HepG2 (cell line): ENCODE data around the gene SOST. TPM values are rescaled to one million over a fixed set of nuclear protein-coding genes. Genes with fewer than 3 reads are reported as not detected.

Experiments
- CAMTA2 ChIP-seq: sonication (generic); formaldehyde crosslinking; IDR thresholded peaks from 2 replicates; pipeline ENCODE4 v1.4.0; 2020; ENCODE audit warnings: mild to moderate bottlenecking, missing genetic modification reagents, borderline replicate concordance
- FOXA3 ChIP-seq: IDR thresholded peaks from 2 replicates; pipeline ENCODE4 v1.6.1; 2016; ENCODE audit warnings: missing genetic modification reagents, missing compliant biosample characterization
- FOXP4 ChIP-seq: sonication (generic); formaldehyde crosslinking; IDR thresholded peaks from 2 replicates; pipeline ENCODE4 v1.4.0; 2020; ENCODE audit warnings: missing genetic modification reagents
- GLMP ChIP-seq: sonication (generic); formaldehyde crosslinking; IDR thresholded peaks from 2 replicates; pipeline ENCODE4 v1.9.0; 2021; ENCODE audit warnings: missing genetic modification reagents, mild to moderate bottlenecking, borderline replicate concordance
- KDM2A ChIP-seq: sonication (generic); formaldehyde crosslinking; IDR thresholded peaks from 2 replicates; pipeline ENCODE4 v1.4.0; 2020; ENCODE audit warnings: low read depth, missing genetic modification reagents, borderline replicate concordance
- PBX3 ChIP-seq: sonication (generic); formaldehyde crosslinking; IDR thresholded peaks from 2 replicates; pipeline ENCODE4 v1.8.1; 2023; ENCODE audit warnings: missing genetic modification reagents, inconsistent platforms, borderline replicate concordance
- PHB2 ChIP-seq: fragments of 450-650 bp; IDR thresholded peaks from 2 replicates; pipeline ENCODE4 v1.6.1; 2018; ENCODE audit not compliant: partially characterized antibody
- SCMH1 ChIP-seq: sonication (generic); formaldehyde crosslinking; IDR thresholded peaks from 2 replicates; pipeline ENCODE4 v1.9.0; 2021; ENCODE audit warnings: missing genetic modification reagents, mild to moderate bottlenecking, borderline replicate concordance
- SNRNP70 ChIP-seq: fragments of 200-400 bp; formaldehyde crosslinking; IDR thresholded peaks from 2 replicates; pipeline ENCODE4 v1.6.1; 2017; ENCODE audit warnings: mild to moderate bottlenecking, low read depth, low read length, moderate library complexity
- SRY ChIP-seq: sonication (generic); formaldehyde crosslinking; IDR thresholded peaks from 2 replicates; pipeline ENCODE4 v1.8.0; 2022; ENCODE audit warnings: mild to moderate bottlenecking, missing genetic modification reagents
- STAT6 ChIP-seq: sonication (generic); formaldehyde crosslinking; IDR thresholded peaks from 2 replicates; pipeline ENCODE4 v1.4.0; 2020; ENCODE audit warnings: missing genetic modification reagents, mild to moderate bottlenecking, borderline replicate concordance
- THAP11 ChIP-seq: IDR thresholded peaks from 2 replicates; pipeline ENCODE4 v1.6.1; 2016; ENCODE audit warnings: missing biosample characterization, missing genetic modification reagents
- ZKSCAN5 ChIP-seq: sonication (generic); formaldehyde crosslinking; IDR thresholded peaks from 2 replicates; pipeline ENCODE4 v1.5.1; 2020; ENCODE audit warnings: mild to moderate bottlenecking, missing genetic modification reagents
- ZNF274 ChIP-seq: sonication (generic); formaldehyde crosslinking; IDR thresholded peaks from 2 replicates; pipeline ENCODE4 v1.5.1; 2020; ENCODE audit warnings: mild to moderate bottlenecking, missing genetic modification reagents
- ZNF280D ChIP-seq: sonication (generic); formaldehyde crosslinking; IDR thresholded peaks from 2 replicates; pipeline ENCODE4 v1.5.1; 2020; ENCODE audit warnings: mild to moderate bottlenecking, missing genetic modification reagents
- ZNF296 ChIP-seq: sonication (generic); formaldehyde crosslinking; conservative IDR thresholded peaks from 2 replicates; pipeline ENCODE4 v1.5.0; 2020; ENCODE audit warnings: mild to moderate bottlenecking, missing genetic modification reagents
- ZNF772 ChIP-seq: sonication (generic); formaldehyde crosslinking; IDR thresholded peaks from 2 replicates; pipeline ENCODE4 v1.5.0; 2020; ENCODE audit warnings: mild to moderate bottlenecking, missing genetic modification reagents
- polyA plus RNA-seq, 8 experiments: library from polyadenylated mRNA; depleted of rRNA in 3 of 8; stranded (reverse) in 7 of 8; unstranded in 1 of 8; fragments of >200 nt; fragmentation: Illumina TruSeq in 4 of 8; extraction: Trizol in 4 of 8; gene quantifications; 2 replicates each; pipeline versions ENCODE4 v1.2.1 to v1.2.3, GENCODE V29; 2011 to 2016; ENCODE audit warnings: low read depth in 4 of 8, missing spikeins in 1 of 8, mixed read lengths in 1 of 8; ENCODE audit not compliant: insufficient read depth in 1 of 8
- total RNA-seq, 5 experiments: library from RNA; depleted of rRNA; stranded (reverse); fragments of >200 nt; fragmentation: Illumina TruSeq; extraction: Trizol; gene quantifications; 2 replicates each; pipeline ENCODE4 v1.2.3, GENCODE V29; 2016; ENCODE audit warnings: low read depth in 1 of 5

The SOST gene
- total and polyA plus RNA-seq, 2 of the 13 experiments (the other 11 are each of a cell fraction or from before 2014, with no cell fraction given), result not detected

GRCh38 chr17:43772877-43773648, 14.5 kb upstream of the SOST start (continued):
- no peak for TF ChIP-seq STAT6
- peak; percentile 75 for TF ChIP-seq FOXA3 (CRISPR knock-in tag)
- TF ChIP-seq CAMTA2, result no peak
- TF ChIP-seq GLMP (CRISPR knock-in tag), result no peak
- no peak for TF ChIP-seq PBX3 (CRISPR knock-in tag)
- TF ChIP-seq SRY (CRISPR knock-in tag), result 0 out of 2 replicates have a peak, but pooled peaks have one; percentile 34
- no peak for TF ChIP-seq THAP11 (CRISPR knock-in tag)
- no peak for TF ChIP-seq ZNF296
- 0 out of 2 replicates have a peak, but pooled peaks have one; percentile 41 for TF ChIP-seq ZNF280D (CRISPR knock-in tag)
- TF ChIP-seq SCMH1, result no peak
- no peak for TF ChIP-seq SNRNP70
- no peak for TF ChIP-seq ZNF274
- no peak for TF ChIP-seq ZNF772 (CRISPR knock-in tag)
- TF ChIP-seq KDM2A, result no peak
- TF ChIP-seq ZKSCAN5 (CRISPR knock-in tag), result peak; percentile 93
- no peak for TF ChIP-seq PHB2
- peak; percentile 62; the same call in 1 of the 2 replicates for TF ChIP-seq FOXP4 (CRISPR knock-in tag)
